Fibroblast of mammary gland (primary cell): ENCODE measurements around the gene ATF7IP2.
"Not testable (repeated sequence)": the region's sequence is repeated elsewhere in the genome, so short reads cannot be mapped to it uniquely, and the experiment has no call there.

Experiments used
- DNase-seq: peaks from one replicate; pipeline ENCODE4 v3.0.0-alpha.2; 2010; ENCODE audit warnings: low read depth
- H3K4me3 ChIP-seq: 2 replicates; pipeline ENCODE4 v1.5.1; 2011; ENCODE audit warnings: low read depth, mild to moderate bottlenecking, low read length, moderate library complexity; ENCODE audit not compliant: control insufficient read depth
- CTCF ChIP-seq: conservative IDR thresholded peaks from 2 replicates; pipeline ENCODE4 v1.5.1; 2011; ENCODE audit warnings: low read depth, low read length, inconsistent platforms; ENCODE audit not compliant: control insufficient read depth, insufficient read depth

The ATF7IP2 gene

GRCh38 chr16:10421596-10421995 lies 35.7 kb downstream of the ATF7IP2 start:
- no peak for DNase-seq
- no peak overlapping the region for H3K4me3 ChIP-seq
- no peak for TF ChIP-seq CTCF

- H3K4me3 ChIP-seq: no peak overlapping the region
- DNase-seq: no peak
- no peak for TF ChIP-seq CTCF
Observed at GRCh38 chr16:10428433-10429168, 42.7 kb downstream of the ATF7IP2 start.

- not testable (repeated sequence) for H3K4me3 ChIP-seq, DNase-seq
Observed at GRCh38 chr16:10429299-10429969, 43.6 kb downstream of the ATF7IP2 start.

- H3K4me3 ChIP-seq: no peak overlapping the region
- no peak for DNase-seq
- no peak for TF ChIP-seq CTCF
Observed at GRCh38 chr16:10441726-10442125, 55.9 kb downstream of the ATF7IP2 start.

- no peak for DNase-seq
- TF ChIP-seq CTCF: no peak
- H3K4me3 ChIP-seq: no peak overlapping the region
Observed at GRCh38 chr16:10447289-10447688, 61.4 kb downstream of the ATF7IP2 start.

GRCh38 chr16:10452208-10453158 lies 66.6 kb downstream of the ATF7IP2 start:
- DNase-seq, H3K4me3 ChIP-seq: not testable (repeated sequence)

- H3K4me3 ChIP-seq: no peak overlapping the region
- no peak for TF ChIP-seq CTCF
- no peak for DNase-seq
Observed at GRCh38 chr16:10453159-10453510, 67.3 kb downstream of the ATF7IP2 start.
